Testis (tissue), 2 donors: ENCODE measurements around the gene TC2N.

Source experiments
- CTCF ChIP-seq, 3 experiments: fragments of 450-650 bp in 2 of 3; fragments of 200-600 bp in 1 of 3; sonication (generic) in 1 of 3; IDR thresholded peaks; one replicate each; pipeline ENCODE4 v1.5.1; 2016 to 2019; ENCODE audit warnings: antibody characterized with exemption in 3 of 3, mild to moderate bottlenecking in 2 of 3, moderate library complexity in 1 of 3
- POLR2A ChIP-seq: fragments of 450-650 bp; IDR thresholded peaks from one replicate; pipeline ENCODE4 v1.6.1; 2017; ENCODE audit warnings: antibody characterized with exemption, mild to moderate bottlenecking, moderate library complexity

GRCh38 chr14:91857614-91858013 is 9.7 kb downstream of the TC2N start:
- TF ChIP-seq CTCF (IDR thresholded peaks at IDR 0.05) = no peak
- no peak for TF ChIP-seq POLR2A
